NCI-H446 treated with DMSO at 0.1 percent for 48 hours (cell line): ENCODE data around the gene TMEM33.

Experiments
- DNase-seq: peaks from one replicate; lab custom pipeline; 2025; lab: John Stamatoyannopoulos, UW

Gene TMEM33

GRCh38 chr4:41939016-41939626 is 3.9 kb downstream of the TMEM33 start:
- DNase-seq: no peak

DNA sequence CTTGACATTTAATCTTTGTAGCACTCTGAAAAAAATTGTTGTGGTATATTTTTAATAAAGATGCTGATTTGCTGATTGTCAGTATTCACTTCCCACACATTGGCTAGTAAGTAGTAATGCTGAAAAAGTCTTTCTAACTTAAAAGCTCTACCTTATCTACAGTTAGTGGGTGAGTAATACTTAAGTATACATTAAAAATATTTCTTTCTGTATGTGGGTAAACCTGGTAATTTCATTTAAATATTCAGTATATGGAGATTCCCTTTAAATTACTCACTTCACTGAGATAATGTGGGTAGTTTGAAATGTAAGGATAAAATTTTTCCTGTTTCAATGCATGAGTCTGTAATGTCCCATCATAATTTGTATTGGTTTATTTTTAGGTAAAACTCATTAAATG is 5.6 kb downstream of the TMEM33 start:
- no peak for DNase-seq

GRCh38 chr4:41943506-41943905 is 8.3 kb downstream of the TMEM33 start:
- no peak for DNase-seq

DNA sequence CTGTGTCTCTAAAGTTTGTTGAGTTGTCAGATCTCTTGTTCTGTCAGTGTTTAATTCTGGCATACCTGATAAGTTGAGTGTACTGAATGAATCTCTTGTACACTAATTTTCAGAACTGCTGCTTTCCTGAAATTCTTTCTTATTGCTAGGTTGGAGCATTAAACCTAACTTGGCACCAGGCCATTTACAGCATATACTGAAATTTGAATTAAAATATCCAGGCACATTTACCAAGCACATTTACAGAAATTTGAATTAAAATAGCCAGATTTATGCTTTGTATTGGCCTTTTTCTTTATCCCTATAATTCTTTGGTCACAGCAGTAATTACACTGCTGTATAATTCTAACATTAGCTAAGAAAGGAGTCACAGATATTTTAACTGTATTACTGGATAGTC is 8.9 kb downstream of the TMEM33 start:
- DNase-seq: no peak

DNA sequence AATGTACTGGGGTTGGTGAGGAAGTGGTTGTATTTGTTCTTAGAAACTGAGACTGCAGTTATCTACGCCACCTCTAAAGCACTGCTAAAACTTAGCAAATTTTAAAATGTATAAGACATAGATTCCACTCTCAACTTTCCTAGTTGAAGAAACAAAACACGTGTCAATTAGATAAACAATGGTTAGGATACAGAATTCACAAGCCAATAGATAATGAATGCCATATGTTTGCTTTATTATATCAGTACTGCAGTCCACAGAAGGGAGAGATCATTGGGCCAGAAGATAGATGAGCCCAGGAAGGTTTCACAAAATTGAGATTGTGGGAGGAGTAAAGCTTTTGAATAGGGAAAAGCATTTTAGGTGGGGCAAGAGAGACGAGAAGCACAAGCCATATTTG is 14.3 kb downstream of the TMEM33 start:
- no peak for DNase-seq

GRCh38 chr4:41957634-41958033 is 22.4 kb downstream of the TMEM33 start:
- no peak for DNase-seq

- no peak for DNase-seq
Observed at GRCh38 chr4:41963105-41963504, 27.9 kb downstream of the TMEM33 start.

GRCh38 chr4:41964401-41964800 is 29.2 kb downstream of the TMEM33 start:
- no peak for DNase-seq

GRCh38 chr4:41967392-41967791 is 32.2 kb downstream of the TMEM33 start:
- no peak for DNase-seq

DNA sequence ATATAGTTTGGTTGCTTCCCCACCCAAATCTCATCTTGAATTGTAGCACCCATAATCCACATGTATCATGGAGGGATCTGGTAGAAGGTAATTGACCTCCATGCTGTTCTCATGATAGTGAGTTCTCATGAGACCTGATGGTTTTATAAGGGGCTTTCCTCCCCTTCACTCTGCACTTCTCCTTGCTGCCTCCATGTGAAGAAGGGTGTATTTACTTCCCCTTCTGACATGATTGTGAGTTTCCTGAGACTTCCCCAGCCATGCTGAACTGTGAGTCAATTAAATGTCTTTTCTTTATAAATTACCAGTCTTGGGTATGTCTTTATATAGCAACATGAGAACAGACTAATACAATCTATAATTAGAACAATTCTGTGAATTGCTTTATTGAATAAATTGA is 34.4 kb downstream of the TMEM33 start:
- no peak for DNase-seq

GRCh38 chr4:41975341-41975740 is 40.1 kb downstream of the TMEM33 start:
- no peak for DNase-seq

DNA sequence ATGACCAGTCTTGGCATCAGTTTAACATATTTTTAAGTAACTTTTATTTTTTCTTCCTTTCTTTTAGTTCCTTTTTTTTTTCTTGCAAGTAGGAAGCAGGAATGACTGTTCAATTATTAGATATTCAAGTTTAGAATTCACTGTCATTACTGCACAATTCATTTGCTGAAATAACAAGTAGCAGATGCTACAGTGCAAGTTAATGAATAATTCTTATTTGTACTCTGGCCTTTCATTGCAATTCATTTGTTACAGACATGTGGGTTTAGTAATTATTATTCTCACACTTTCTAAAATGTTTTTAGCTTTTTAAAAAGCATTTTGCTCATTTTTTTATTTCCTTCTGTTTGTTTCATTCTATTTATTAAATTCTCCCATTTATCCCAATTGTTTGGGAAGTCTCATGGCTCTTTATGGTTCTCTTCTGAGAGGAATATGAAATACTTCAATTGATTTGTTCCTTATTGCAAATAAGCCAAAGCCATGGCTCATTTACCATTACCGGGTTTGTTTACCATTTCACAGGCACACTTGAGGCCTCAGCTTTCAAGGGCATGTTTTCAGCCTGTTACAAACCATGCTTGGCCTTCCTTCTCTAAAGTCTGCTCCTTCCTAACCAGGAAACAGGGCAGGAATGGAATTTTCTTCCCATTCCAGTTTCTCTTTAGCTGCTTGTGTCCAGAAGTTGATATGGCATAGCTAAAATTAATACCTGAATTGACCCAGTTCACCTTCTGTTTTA is 41.7 kb downstream of the TMEM33 start:
- DNase-seq: no peak

- DNase-seq: no peak
Observed at GRCh38 chr4:41977709-41978108, 42.5 kb downstream of the TMEM33 start.

- no peak for DNase-seq
Observed at GRCh38 chr4:41981456-41981855, 46.2 kb downstream of the TMEM33 start, which contains the start of gene DCAF4L1. DCAF4L1 (plus strand) TSS chr4:41981756; CDS start chr4:41981793, 37 bp downstream.

- DNase-seq: no peak
Observed at GRCh38 chr4:41982716-41983115, 47.5 kb downstream of the TMEM33 start.

DNA sequence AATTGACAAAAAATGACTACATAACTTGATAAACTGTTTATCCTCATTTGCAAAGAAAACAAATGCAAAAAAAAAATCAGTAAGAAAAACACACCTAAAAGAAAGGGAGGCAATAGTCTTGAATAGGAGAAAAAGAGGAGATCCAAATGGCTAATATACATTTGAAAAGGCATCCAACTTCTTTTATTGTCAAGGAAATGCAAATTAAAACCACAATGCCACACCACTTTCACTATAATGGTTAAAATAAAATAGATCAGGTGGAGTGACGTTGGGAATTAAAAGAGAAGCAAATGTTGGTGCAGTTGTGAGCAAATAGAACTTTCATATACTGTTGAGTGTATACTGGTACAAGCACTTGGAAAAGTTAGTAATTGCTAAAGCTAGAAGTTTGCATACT is 49.9 kb downstream of the TMEM33 start:
- no peak for DNase-seq

- DNase-seq: no peak
Observed at GRCh38 chr4:41989994-41990364, 54.8 kb downstream of the TMEM33 start.

DNA sequence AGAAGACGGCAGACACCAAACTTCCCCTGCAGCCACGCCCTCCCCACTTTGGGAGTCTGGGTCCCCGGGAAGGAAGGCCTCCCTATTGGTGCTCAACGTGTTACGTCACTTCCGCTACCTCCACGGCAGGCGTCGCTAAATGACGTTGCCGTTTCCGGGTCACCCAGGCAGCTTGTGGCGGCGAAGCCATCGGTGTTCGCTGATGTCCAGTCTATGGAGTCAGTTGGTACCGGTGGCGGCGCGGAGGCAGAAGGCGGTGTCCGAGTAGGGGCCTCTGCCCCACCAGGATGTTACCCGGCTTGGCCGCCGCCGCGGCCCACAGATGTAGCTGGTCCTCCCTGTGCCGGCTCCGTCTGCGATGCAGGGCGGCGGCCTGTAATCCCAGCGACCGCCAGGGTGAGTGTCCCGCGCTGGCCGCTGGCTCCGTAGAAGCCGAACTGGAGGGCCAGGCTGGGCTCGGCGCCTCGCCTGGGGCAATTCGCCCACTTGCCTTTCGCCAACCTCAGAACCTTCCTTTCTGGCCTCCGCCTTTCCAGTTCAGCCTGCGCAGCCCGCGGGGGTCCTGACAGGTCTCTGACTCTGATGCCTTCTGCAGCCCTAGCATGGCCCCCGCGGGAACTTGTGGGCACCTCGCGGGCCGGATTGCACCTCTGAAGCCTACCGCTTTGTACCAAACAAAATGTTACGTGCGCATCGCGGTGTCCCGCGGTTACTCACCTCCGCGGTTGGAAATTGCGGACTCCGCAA is 55.3 kb downstream of the TMEM33 start, which contains the start of gene SLC30A9:
Gene SLC30A9 (plus strand): TSS at position 166 of the 747 bp plus-strand sequence. CDS start 122 bp downstream, at position 288.
- DNase-seq: peak; percentile 80

DNA sequence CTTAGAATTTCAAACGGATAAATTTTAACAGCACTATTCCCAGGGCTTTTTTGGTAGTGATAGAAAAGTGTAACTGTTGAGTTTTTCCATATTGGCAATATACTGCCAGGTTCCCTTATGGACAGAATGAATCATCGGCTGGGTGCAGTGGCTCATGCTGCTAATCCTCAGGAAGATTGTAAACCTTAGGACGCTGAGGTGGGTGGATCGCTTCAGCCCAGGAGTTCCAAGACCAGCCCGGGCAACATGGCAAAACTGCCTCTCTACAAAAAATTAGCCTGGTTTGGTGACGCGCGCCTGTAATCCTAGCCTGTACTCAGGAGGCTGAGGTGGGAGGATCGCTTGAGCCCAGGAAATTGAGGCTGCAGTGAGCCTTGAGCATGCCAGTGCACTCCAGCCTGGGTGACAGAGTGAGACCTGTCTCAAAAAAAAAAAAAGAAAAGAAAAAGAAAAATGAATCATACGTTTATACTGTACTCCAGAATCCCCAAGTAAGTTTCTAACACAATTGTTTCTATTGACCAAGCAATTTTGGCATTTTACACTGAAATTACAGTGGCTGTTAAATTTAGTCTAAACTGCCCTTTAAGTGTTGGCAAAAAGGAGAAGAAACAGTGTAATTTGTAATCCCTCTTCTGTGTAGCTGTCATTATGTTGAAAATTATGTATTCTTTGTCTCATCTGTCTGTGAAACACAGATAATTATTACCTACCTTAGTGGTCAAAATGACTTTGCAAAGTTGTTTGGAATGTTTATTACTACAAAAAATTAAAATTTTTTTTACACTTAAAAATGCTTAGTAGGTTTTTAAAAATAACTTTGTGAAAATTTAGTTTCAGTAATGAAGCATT is 56.9 kb downstream of the TMEM33 start:
- no peak for DNase-seq

GRCh38 chr4:41992967-41993857 is 58.0 kb downstream of the TMEM33 start:
- DNase-seq: no peak

DNA sequence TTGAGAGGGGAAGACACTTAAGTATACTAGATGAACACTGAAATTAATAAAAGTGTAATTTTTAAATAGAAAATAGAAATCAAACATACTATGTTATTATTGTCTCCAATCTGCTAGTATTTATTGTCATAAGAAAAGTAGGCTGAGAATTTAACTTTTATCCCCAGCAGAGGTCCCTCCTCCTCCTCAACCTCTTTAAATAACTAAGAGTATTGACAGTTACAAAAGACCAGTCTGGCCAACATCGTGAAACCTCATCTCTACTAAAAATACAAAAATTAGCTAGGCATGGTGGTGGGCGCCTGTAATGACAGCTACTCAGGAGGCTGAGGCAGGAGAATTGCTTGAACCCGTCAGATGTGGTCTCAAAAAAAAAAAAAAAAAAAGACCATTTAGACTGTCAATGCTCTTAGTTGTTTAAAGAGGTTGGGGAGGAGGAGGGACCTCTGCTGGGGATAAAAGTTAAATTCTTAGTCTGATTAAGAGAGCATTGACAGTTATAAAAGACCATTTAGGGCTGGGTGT is 59.3 kb downstream of the TMEM33 start:
- DNase-seq: no peak
